ENCODE measurements around the gene EFR3B.
"Not testable (repeated sequence)": the region's sequence is repeated elsewhere in the genome, so short reads cannot be mapped to it uniquely, and the experiment has no call there.

The EFR3B gene

GRCh38 chr2:25125976-25126375 is 84.1 kb downstream of the EFR3B start:
- Histone ChIP-seq H3K27me3 (ENCODE audit: control insufficient read depth, low read length) (peaks cover 9% of the 10 kb centered on the region), H3K36me3 (ENCODE audit: control insufficient read depth, low read length) (no peaks in the 10 kb centered on the region), H3K9me3 (ENCODE audit: control insufficient read depth, insufficient read depth, low read length) (no peaks in the 10 kb centered on the region), H3K4me2 (ENCODE audit: low read length) (no peak overlapping the region), H3F3A (ENCODE audit: control insufficient read depth, insufficient read depth) (no peaks in the 10 kb centered on the region), H3K79me2 (ENCODE audit: control insufficient read depth, low read length) (no peaks in the 10 kb centered on the region), H3K9me2 (replicated peaks; ENCODE audit: control insufficient read depth, low read length) (no peaks in the 10 kb centered on the region), H3K4me1 (ENCODE audit: control insufficient read depth, low read length) (peaks cover 3% of the 10 kb centered on the region), H4K20me1 (ENCODE audit: control insufficient read depth, insufficient read depth, low read depth, low read length) (no peaks in the 10 kb centered on the region), H3K4me3 (ENCODE audit: low read length) (no peak overlapping the region), H3K27ac (ENCODE audit: low read depth, low read length) (no peak overlapping the region)
- no peak for TF ChIP-seq EZH2phosphoT487 (IDR thresholded peaks at IDR 0.05; ENCODE audit: borderline replicate concordance, low read length)
- no peak for TF ChIP-seq CTCF (IDR thresholded peaks at IDR 0.05; ENCODE audit: low read depth, low read length, poor library complexity, severe bottlenecking)

DNA sequence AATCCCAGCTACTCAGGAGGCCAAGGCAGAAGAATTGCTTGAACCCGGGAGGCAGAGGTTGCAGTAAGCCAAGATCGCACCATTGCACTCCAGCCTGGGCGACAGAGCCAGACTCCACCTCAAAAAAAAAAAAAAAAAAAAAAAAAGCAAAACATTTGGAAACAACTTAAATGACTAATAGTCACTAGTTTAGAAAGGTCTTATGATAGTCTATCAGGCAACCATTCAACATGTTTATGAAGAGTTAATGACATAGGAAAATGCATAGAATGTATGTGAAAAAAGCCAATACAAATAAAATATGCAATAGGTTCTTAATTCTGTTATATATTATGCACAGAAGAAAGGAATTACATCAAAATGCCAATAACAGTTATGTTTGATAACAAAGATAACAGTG is 85.2 kb downstream of the EFR3B start:
- not testable (repeated sequence) for H3K79me2 ChIP-seq (ENCODE audit: control insufficient read depth, low read length); H3K27ac ChIP-seq (ENCODE audit: low read depth, low read length); H4K20me1 ChIP-seq (ENCODE audit: control insufficient read depth, insufficient read depth, low read depth, low read length); H3K9me2 ChIP-seq (replicated peaks; ENCODE audit: control insufficient read depth, low read length); H3F3A ChIP-seq (ENCODE audit: control insufficient read depth, insufficient read depth); H3K4me1 ChIP-seq (ENCODE audit: control insufficient read depth, low read length); H3K9me3 ChIP-seq (ENCODE audit: control insufficient read depth, insufficient read depth, low read length); H3K4me3 ChIP-seq (ENCODE audit: low read length); H3K4me2 ChIP-seq (ENCODE audit: low read length); H3K36me3 ChIP-seq (ENCODE audit: control insufficient read depth, low read length)
- peaks cover 17% of the 10 kb centered on the region for H3K27me3 ChIP-seq (ENCODE audit: control insufficient read depth, low read length)

DNA sequence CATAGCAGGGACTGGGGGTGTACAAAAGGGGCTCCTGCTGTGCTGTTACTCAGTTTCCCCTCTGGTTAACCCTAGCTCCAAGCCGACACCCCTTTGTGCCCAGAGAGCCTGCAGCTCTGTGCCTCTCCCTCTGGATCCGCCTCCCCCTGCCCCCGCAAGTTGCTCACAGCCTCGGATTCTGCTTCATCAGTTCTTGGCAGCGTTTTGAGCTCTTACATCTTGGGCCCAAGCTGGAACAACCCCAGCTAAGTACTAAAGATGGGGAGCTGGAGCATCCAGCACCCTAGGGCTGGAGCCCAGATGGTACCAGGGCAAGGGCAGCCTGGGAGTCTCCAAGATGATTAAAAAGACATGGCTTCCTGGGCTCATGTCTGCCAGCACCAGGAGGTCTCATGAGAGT is 85.8 kb downstream of the EFR3B start:
- peaks cover 23% of the 10 kb centered on the region for H3K27me3 ChIP-seq (ENCODE audit: control insufficient read depth, low read length)
- no peak for TF ChIP-seq EZH2phosphoT487 (IDR thresholded peaks at IDR 0.05; ENCODE audit: borderline replicate concordance, low read length)
- TF ChIP-seq CTCF (IDR thresholded peaks at IDR 0.05; ENCODE audit: low read depth, low read length, poor library complexity, severe bottlenecking), result no peak
- peaks cover 3% of the 10 kb centered on the region for H3K4me1 ChIP-seq (ENCODE audit: control insufficient read depth, low read length)
- H3K4me2 ChIP-seq (ENCODE audit: low read length), result no peak overlapping the region
- H3K79me2 ChIP-seq (ENCODE audit: control insufficient read depth, low read length), result no peaks in the 10 kb centered on the region
- H3K9me2 ChIP-seq (replicated peaks; ENCODE audit: control insufficient read depth, low read length), result no peaks in the 10 kb centered on the region
- no peaks in the 10 kb centered on the region for H4K20me1 ChIP-seq (ENCODE audit: control insufficient read depth, insufficient read depth, low read depth, low read length)
- no peaks in the 10 kb centered on the region for H3F3A ChIP-seq (ENCODE audit: control insufficient read depth, insufficient read depth)
- no peaks in the 10 kb centered on the region for H3K9me3 ChIP-seq (ENCODE audit: control insufficient read depth, insufficient read depth, low read length)
- no peak overlapping the region for H3K4me3 ChIP-seq (ENCODE audit: low read length)
- H3K27ac ChIP-seq (ENCODE audit: low read depth, low read length), result no peak overlapping the region
- no peaks in the 10 kb centered on the region for H3K36me3 ChIP-seq (ENCODE audit: control insufficient read depth, low read length)

DNA sequence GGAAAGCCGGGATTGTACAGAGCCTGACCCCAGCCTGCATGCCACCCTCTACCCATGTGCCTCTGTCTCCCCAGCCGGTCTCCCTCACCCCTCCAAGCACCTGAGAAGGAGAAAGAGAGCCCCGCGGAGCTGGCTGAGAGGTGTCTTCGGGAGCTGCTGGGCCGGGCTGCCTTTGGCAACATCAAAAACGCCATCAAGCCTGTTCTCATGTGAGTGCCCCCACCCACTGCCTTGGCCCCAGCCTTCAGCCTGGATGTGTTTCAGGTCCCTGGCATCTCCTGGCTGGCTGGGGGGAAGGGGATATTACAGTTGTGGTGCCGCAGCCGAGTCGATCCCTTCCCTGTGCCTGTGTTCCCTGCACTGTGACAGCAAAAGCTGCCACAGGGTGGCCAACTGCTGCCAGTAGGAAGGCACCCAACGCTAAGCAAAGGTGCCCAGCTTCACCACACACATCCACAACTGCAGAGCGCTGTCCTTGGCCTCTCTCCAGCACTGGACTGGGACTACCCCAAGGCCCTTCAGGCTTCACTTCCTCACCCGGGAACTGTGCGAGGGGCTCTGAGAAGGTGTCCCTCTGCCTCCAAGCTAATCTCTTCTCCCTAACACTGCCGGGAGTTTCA is 88.1 kb downstream of the EFR3B start:
- Histone ChIP-seq H3K27me3 (ENCODE audit: control insufficient read depth, low read length) (peaks cover 32% of the 10 kb centered on the region), H3K4me3 (ENCODE audit: low read length) (no peak overlapping the region), H3K4me1 (ENCODE audit: control insufficient read depth, low read length) (peaks cover 3% of the 10 kb centered on the region), H3K27ac (ENCODE audit: low read depth, low read length) (no peak overlapping the region), H3K9me3 (ENCODE audit: control insufficient read depth, insufficient read depth, low read length) (no peaks in the 10 kb centered on the region), H3F3A (ENCODE audit: control insufficient read depth, insufficient read depth) (no peaks in the 10 kb centered on the region), H3K4me2 (ENCODE audit: low read length) (no peak overlapping the region), H4K20me1 (ENCODE audit: control insufficient read depth, insufficient read depth, low read depth, low read length) (no peaks in the 10 kb centered on the region), H3K9me2 (replicated peaks; ENCODE audit: control insufficient read depth, low read length) (no peaks in the 10 kb centered on the region), H3K79me2 (ENCODE audit: control insufficient read depth, low read length) (no peaks in the 10 kb centered on the region), H3K36me3 (ENCODE audit: control insufficient read depth, low read length) (no peaks in the 10 kb centered on the region)
- no peak for TF ChIP-seq EZH2phosphoT487 (IDR thresholded peaks at IDR 0.05; ENCODE audit: borderline replicate concordance, low read length)
- no peak for TF ChIP-seq CTCF (IDR thresholded peaks at IDR 0.05; ENCODE audit: low read depth, low read length, poor library complexity, severe bottlenecking)
